HEK293 (cell line): ENCODE results near the gene SLC39A1.

Source experiments
- CTCF ChIP-seq: fragments of 450-650 bp; formaldehyde crosslinking; IDR thresholded peaks from 2 replicates; pipeline ENCODE4 v1.5.1; 2016; ENCODE audit warnings: missing biosample characterization, missing genetic modification characterization
- ZFP41 ChIP-seq: fragments of 450-650 bp; formaldehyde crosslinking; IDR thresholded peaks from 2 replicates; pipeline ENCODE4 v1.5.1; 2016; ENCODE audit warnings: missing biosample characterization, missing genetic modification characterization, borderline replicate concordance
- ZNF274 ChIP-seq, 2 experiments: fragments of 200-500 bp in 1 of 2; fragments of 450-650 bp in 1 of 2; sonication (Bioruptor generic) in 1 of 2; formaldehyde crosslinking in 1 of 2; IDR thresholded peaks; 2 replicates each; pipeline versions ENCODE4 v1.5.1 to v1.6.1; 2014 to 2016; ENCODE audit warnings: borderline replicate concordance in 1 of 2, inconsistent platforms in 1 of 2, low read length in 1 of 2, missing biosample characterization in 1 of 2, missing genetic modification characterization in 1 of 2
- ZNF501 ChIP-seq: fragments of 450-650 bp; formaldehyde crosslinking; IDR thresholded peaks from 2 replicates; pipeline ENCODE4 v1.5.1; 2016; ENCODE audit warnings: missing biosample characterization, missing genetic modification characterization

- TF ChIP-seq ZNF501 (tag by site-specific recombination) (no peak), CTCF (tag by site-specific recombination) (no peak), ZFP41 (tag by site-specific recombination) (no peak), ZNF274 (IDR thresholded peaks at IDR 0.05; ENCODE audit: low read length) (no peak), ZNF274 (tag by site-specific recombination; IDR thresholded peaks at IDR 0.05; ENCODE audit: borderline replicate concordance) (no peak)
These were observed 19.1 kb downstream of the SLC39A1 start for GRCh38 chr1:153944005-153944826.
